ENCODE data around the gene CMTM8. TPM values are rescaled to one million over a fixed set of nuclear protein-coding genes. Genes with fewer than 3 reads are reported as not detected.

Gene CMTM8
- total RNA-seq, 1 donor from 2014 or later = 4.7 TPM

- Histone ChIP-seq H3K27ac (no peak overlapping the region), H3K36me3 (no peaks in the 10 kb centered on the region), H3K4me3 (no peak overlapping the region), H3K27me3 (no peaks in the 10 kb centered on the region), H3K9me3 (no peaks in the 10 kb centered on the region), H3K4me1 (no peaks in the 10 kb centered on the region)
- no peak for DNase-seq (ENCODE audit: extremely low spot score in 2 of 2)
- TF ChIP-seq CTCF (IDR thresholded peaks at IDR 0.05) (no peak), POLR2AphosphoS5 (IDR thresholded peaks at IDR 0.05; ENCODE audit: insufficient read depth in 1 of 2, low read depth in 1 of 2) (no peak), POLR2A (IDR thresholded peaks at IDR 0.05) (no peak)
- intact Hi-C loops (cut with DNase I) = no loop called here
These were observed 64.9 kb downstream of the CMTM8 start for GRCh38 chr3:32303399-32303747.

- H3K27ac ChIP-seq = no peak overlapping the region
- TF ChIP-seq POLR2AphosphoS5 (IDR thresholded peaks at IDR 0.05; ENCODE audit: insufficient read depth in 1 of 2, low read depth in 1 of 2) (no peak), POLR2A (IDR thresholded peaks at IDR 0.05) (no peak), CTCF (IDR thresholded peaks at IDR 0.05) (no peak)
- H3K4me1 ChIP-seq = no peaks in the 10 kb centered on the region
- no peaks in the 10 kb centered on the region for H3K9me3 ChIP-seq
- H3K27me3 ChIP-seq = no peaks in the 10 kb centered on the region
- intact Hi-C loops (cut with DNase I) = no loop called here
- no peak overlapping the region for H3K4me3 ChIP-seq
- DNase-seq (ENCODE audit: extremely low spot score in 2 of 2) = no peak
- H3K36me3 ChIP-seq = no peaks in the 10 kb centered on the region
These were observed 65.7 kb downstream of the CMTM8 start for GRCh38 chr3:32303977-32304881.

GRCh38 chr3:32305361-32305876, 66.9 kb downstream of the CMTM8 start:
- DNase-seq (ENCODE audit: extremely low spot score in 2 of 2) = no peak
- TF ChIP-seq CTCF (IDR thresholded peaks at IDR 0.05) = no peak
- no peak for TF ChIP-seq POLR2A (IDR thresholded peaks at IDR 0.05)
- TF ChIP-seq POLR2AphosphoS5 (IDR thresholded peaks at IDR 0.05; ENCODE audit: insufficient read depth in 1 of 2, low read depth in 1 of 2) = no peak
- Histone ChIP-seq H3K4me1 (no peaks in the 10 kb centered on the region), H3K36me3 (no peaks in the 10 kb centered on the region), H3K27me3 (no peaks in the 10 kb centered on the region), H3K9me3 (no peaks in the 10 kb centered on the region), H3K4me3 (no peak overlapping the region), H3K27ac (no peak overlapping the region)
- intact Hi-C loops (cut with DNase I) = no loop called here

- Histone ChIP-seq H3K4me3 (no peak overlapping the region), H3K27me3 (no peaks in the 10 kb centered on the region), H3K36me3 (no peaks in the 10 kb centered on the region), H3K4me1 (no peaks in the 10 kb centered on the region), H3K27ac (no peak overlapping the region), H3K9me3 (no peaks in the 10 kb centered on the region)
- intact Hi-C loops (cut with DNase I) = no loop called here
- TF ChIP-seq POLR2A (IDR thresholded peaks at IDR 0.05) = no peak
- TF ChIP-seq CTCF (IDR thresholded peaks at IDR 0.05) = no peak
- TF ChIP-seq POLR2AphosphoS5 (IDR thresholded peaks at IDR 0.05; ENCODE audit: insufficient read depth in 1 of 2, low read depth in 1 of 2) = no peak
- no peak for DNase-seq (ENCODE audit: extremely low spot score in 2 of 2)
These were observed 67.6 kb downstream of the CMTM8 start for GRCh38 chr3:32306072-32306471.

GRCh38 chr3:32307591-32307990, 69.1 kb downstream of the CMTM8 start:
- no peak for DNase-seq (ENCODE audit: extremely low spot score in 2 of 2)
- H3K27ac ChIP-seq = no peak overlapping the region
- H3K27me3 ChIP-seq = no peaks in the 10 kb centered on the region
- no peaks in the 10 kb centered on the region for H3K9me3 ChIP-seq
- H3K36me3 ChIP-seq = no peaks in the 10 kb centered on the region
- no peak overlapping the region for H3K4me3 ChIP-seq
- no peaks in the 10 kb centered on the region for H3K4me1 ChIP-seq
- intact Hi-C loops (cut with DNase I) = no loop called here
- no peak for TF ChIP-seq CTCF (IDR thresholded peaks at IDR 0.05)
- TF ChIP-seq POLR2A (IDR thresholded peaks at IDR 0.05) = no peak
- TF ChIP-seq POLR2AphosphoS5 (IDR thresholded peaks at IDR 0.05; ENCODE audit: insufficient read depth in 1 of 2, low read depth in 1 of 2) = no peak
